ENCODE data around the gene PURA.

PURA gene

GRCh38 chr5:140113699-140114263 is at the start of gene PURA:
PURA (plus strand) TSS chr5:140114109; CDS start chr5:140114182, 73 bp downstream.
- TF ChIP-seq CTCF (IDR thresholded peaks at IDR 0.05; ENCODE audit: control insufficient read depth, extremely low read depth, insufficient read depth), result peak; percentile 10; the same call in 1 of the 2 replicates
- peak; percentile 65 for DNase-seq (ENCODE audit: low read depth)
- peak within 1 kb of the TSS; percentile 61 for H3K4me3 ChIP-seq (ENCODE audit: low read depth, low read length)

GRCh38 chr5:140072812-140073211 is 41.1 kb upstream of the PURA start:
- DNase-seq (ENCODE audit: low read depth), result no peak
- TF ChIP-seq CTCF (IDR thresholded peaks at IDR 0.05; ENCODE audit: control insufficient read depth, extremely low read depth, insufficient read depth), result no peak
- H3K4me3 ChIP-seq (ENCODE audit: low read depth, low read length), result no peak overlapping the region

DNA sequence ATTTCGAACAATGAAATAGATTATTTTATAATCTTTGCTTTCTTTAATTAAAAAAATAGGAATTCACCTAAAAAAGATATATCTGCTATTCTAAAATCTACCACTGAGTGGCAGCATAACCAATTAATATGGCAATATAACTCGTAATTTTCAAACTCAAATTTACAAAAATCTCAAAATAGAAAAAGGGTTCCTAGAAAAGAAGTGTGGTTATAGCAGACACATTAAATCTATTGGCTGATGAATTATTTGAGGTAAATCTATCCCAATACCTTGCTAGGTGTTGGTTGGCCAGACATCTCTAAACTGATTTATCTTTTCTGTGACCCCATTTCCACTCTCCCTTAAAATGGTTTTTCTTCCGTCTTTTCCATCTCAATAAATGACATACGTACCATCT is 40.6 kb upstream of the PURA start:
- TF ChIP-seq CTCF (IDR thresholded peaks at IDR 0.05; ENCODE audit: control insufficient read depth, extremely low read depth, insufficient read depth), result peak; percentile 43
- DNase-seq (ENCODE audit: low read depth), result no peak
- H3K4me3 ChIP-seq (ENCODE audit: low read depth, low read length), result no peak overlapping the region

GRCh38 chr5:140075371-140075770 is 38.5 kb upstream of the PURA start:
- peak; percentile 43; the same call in 1 of the 2 replicates for TF ChIP-seq CTCF (IDR thresholded peaks at IDR 0.05; ENCODE audit: control insufficient read depth, extremely low read depth, insufficient read depth)
- H3K4me3 ChIP-seq (ENCODE audit: low read depth, low read length), result no peak overlapping the region
- peak; percentile 22 for DNase-seq (ENCODE audit: low read depth)

GRCh38 chr5:140076142-140076541 is 37.8 kb upstream of the PURA start:
- no peak for DNase-seq (ENCODE audit: low read depth)
- no peak for TF ChIP-seq CTCF (IDR thresholded peaks at IDR 0.05; ENCODE audit: control insufficient read depth, extremely low read depth, insufficient read depth)
- H3K4me3 ChIP-seq (ENCODE audit: low read depth, low read length), result no peak overlapping the region

GRCh38 chr5:140076788-140077187 is 37.1 kb upstream of the PURA start:
- no peak for DNase-seq (ENCODE audit: low read depth)
- no peak for TF ChIP-seq CTCF (IDR thresholded peaks at IDR 0.05; ENCODE audit: control insufficient read depth, extremely low read depth, insufficient read depth)
- no peak overlapping the region for H3K4me3 ChIP-seq (ENCODE audit: low read depth, low read length)

DNA sequence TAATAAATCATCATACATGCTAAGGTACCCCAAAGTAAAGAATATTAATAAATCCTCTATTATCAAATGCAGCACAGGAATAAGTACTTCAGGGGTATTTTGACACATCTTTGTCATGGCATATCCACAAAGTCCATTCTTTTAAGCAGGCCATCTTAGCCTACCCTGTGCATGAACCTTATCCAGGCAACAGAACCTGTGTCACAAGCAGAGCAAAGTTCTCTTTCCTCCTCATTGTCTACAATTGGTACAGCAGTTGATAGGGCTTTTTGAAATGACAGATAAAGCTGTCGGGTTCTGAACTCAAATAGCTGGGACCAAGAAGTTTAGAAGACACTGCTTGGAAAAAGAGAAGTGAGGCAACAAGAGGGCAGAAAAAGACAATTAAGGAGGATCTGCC is 30.8 kb upstream of the PURA start:
- no peak for DNase-seq (ENCODE audit: low read depth)
- H3K4me3 ChIP-seq (ENCODE audit: low read depth, low read length), result no peak overlapping the region
- no peak for TF ChIP-seq CTCF (IDR thresholded peaks at IDR 0.05; ENCODE audit: control insufficient read depth, extremely low read depth, insufficient read depth)
